Liver (tissue), 3 donors: ENCODE data around the gene MEN1.

Source experiments
- EGR1 ChIP-seq, 2 donors: IDR thresholded peaks; 2 replicates each; pipeline ENCODE4 v1.6.1; 2016 to 2018; ENCODE audit warnings: antibody characterized with exemption in 2 of 2, low read depth in 2 of 2
- TF ChIP-seq, protein P1 (sequence below): fragments of 150-350 bp; IDR thresholded peaks from 2 replicates; pipeline ENCODE4 v1.5.1; 2017; ENCODE audit warnings: improper control_type of control experiment, low read depth, low read length; ENCODE audit not compliant: missing input control
- donor health status: healthy.
- donor health status: healthy.

DNA sequence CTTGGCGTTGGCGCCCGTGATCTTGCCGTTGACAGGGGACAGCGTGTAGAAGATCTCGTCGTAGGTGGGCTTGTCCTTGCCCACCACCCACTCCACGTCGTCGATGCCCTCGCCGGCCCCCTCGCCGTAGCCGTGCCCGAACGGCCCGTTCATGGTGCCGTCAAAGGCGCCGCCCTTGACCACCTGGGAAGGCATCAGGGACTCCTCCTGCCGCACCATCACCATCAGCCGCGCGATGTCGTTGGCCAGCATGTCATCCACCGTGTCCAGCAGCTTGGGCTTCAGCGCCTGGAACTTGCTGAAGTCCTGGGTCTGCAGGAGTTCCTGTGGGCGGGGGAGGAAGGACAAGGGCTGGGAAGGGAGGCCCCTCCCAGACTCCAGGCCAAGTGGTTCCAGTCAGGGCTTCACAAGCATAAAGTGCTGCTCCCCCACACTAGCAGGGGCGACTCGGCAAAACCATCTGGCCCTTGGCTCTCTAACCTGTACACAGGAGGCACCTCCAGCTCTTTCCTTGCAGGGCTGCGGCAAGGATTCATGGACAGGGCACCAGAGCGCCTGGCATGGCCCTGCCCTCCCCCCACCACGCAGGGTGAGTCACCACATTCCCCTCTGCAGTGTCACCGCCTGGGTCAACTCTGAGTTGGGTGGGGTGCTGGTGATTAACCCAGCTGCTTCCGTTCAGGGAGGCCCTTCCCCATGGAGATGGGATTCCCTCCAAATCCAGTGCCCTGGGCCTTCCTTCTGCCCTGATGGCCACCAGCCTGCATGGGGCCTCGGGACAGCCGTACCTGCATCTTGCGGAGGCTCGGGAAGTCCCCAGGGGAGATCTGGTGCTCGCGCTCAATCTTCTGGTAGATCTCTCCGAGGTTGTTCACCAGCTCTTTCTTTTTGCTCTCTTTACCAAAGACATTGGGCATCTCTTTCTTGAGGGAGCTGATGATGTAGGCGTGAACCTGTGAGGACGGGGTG lies 44.5 kb upstream of the MEN1 start:
- no peak for TF ChIP-seq EGR1 (IDR thresholded peaks at IDR 0.05; ENCODE audit: low read depth in 2 of 2)
- TF ChIP-seq, protein P1, sequence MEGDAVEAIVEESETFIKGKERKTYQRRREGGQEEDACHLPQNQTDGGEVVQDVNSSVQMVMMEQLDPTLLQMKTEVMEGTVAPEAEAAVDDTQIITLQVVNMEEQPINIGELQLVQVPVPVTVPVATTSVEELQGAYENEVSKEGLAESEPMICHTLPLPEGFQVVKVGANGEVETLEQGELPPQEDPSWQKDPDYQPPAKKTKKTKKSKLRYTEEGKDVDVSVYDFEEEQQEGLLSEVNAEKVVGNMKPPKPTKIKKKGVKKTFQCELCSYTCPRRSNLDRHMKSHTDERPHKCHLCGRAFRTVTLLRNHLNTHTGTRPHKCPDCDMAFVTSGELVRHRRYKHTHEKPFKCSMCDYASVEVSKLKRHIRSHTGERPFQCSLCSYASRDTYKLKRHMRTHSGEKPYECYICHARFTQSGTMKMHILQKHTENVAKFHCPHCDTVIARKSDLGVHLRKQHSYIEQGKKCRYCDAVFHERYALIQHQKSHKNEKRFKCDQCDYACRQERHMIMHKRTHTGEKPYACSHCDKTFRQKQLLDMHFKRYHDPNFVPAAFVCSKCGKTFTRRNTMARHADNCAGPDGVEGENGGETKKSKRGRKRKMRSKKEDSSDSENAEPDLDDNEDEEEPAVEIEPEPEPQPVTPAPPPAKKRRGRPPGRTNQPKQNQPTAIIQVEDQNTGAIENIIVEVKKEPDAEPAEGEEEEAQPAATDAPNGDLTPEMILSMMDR, result no peak
